Tibial nerve (tissue), 4 donors: Measurements from ENCODE around the gene TNRC18.
A peak's percentile ranks its signal among the peaks of the same experiment; 100 is the strongest.

ENCODE experiments used
- CTCF ChIP-seq, 5 experiments: fragments of 200-600 bp in 3 of 5; fragments of 450-650 bp in 2 of 5; sonication (generic) in 3 of 5; IDR thresholded peaks; one replicate each; pipeline ENCODE4 v1.5.1; 2016 to 2019; ENCODE audit warnings: antibody characterized with exemption in 5 of 5, mild to moderate bottlenecking in 3 of 5, moderate library complexity in 2 of 5
- EP300 ChIP-seq, 2 donors: sonication (generic); formaldehyde crosslinking; IDR thresholded peaks; one replicate each; pipeline ENCODE4 v1.6.1; 2017; ENCODE audit warnings: antibody characterized with exemption in 2 of 2, mild to moderate bottlenecking in 1 of 2
- POLR2A ChIP-seq, 2 donors: fragments of 450-650 bp; IDR thresholded peaks; one replicate each; pipeline ENCODE4 v1.6.1; 2017; ENCODE audit warnings: antibody characterized with exemption in 2 of 2, mild to moderate bottlenecking in 2 of 2, moderate library complexity in 2 of 2

DNA sequence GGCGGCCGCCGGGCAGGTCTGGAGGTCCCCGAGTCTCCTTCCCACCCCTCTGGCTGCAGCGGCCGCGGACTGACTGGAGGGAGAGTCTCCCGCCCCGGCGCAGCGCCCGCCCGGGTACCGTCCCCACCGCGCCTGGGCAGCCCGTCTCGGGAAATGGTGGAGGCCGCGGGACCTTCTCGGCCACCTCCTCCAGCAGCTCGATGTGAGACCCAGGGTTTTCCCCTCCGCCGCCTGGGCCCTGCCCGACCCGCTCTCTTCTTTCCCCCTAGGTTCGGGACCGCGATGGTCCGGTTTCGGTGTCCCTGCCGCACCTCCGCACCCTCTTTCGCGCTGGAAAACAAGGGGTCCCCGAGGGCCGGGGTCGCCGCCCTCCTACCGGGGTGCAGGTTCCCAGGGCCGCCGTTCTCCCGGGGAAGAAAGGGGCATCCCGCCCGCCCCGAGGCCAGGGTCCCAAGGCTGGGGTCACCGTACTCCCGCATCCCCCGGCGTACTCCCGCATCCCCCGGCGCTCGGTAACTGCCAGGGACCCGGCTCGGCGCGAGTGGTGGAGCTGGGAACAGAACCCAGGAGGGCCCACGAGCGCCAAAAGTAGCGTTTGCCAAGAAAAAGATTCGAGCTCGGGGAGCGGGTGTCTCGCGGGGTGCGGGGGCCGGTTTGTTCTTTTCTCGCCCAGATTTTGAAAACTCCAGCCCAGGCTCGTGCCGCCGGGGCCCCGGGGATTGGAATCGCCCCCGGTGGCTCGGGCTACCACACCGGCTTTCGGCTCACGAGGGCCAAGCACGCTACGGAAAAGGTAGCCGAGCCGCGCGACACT, 3.4 kb downstream of the TNRC18 start:
- TF ChIP-seq CTCF (IDR thresholded peaks at IDR 0.05) (no peak), POLR2A (IDR thresholded peaks at IDR 0.05) (no peak), EP300 (IDR thresholded peaks at IDR 0.05) (peak in 1 of 2 donors; percentile 0)
